ENCODE measurements around the gene SGO2. TPM values are rescaled to one million over a fixed set of nuclear protein-coding genes. Genes with fewer than 3 reads are reported as not detected.

The SGO2 gene
- total and polyA plus RNA-seq, 2 of the 13 experiments (the other 11 are each of a cell fraction or from before 2014, with no cell fraction given): 5.1 to 16.2 TPM

DNA sequence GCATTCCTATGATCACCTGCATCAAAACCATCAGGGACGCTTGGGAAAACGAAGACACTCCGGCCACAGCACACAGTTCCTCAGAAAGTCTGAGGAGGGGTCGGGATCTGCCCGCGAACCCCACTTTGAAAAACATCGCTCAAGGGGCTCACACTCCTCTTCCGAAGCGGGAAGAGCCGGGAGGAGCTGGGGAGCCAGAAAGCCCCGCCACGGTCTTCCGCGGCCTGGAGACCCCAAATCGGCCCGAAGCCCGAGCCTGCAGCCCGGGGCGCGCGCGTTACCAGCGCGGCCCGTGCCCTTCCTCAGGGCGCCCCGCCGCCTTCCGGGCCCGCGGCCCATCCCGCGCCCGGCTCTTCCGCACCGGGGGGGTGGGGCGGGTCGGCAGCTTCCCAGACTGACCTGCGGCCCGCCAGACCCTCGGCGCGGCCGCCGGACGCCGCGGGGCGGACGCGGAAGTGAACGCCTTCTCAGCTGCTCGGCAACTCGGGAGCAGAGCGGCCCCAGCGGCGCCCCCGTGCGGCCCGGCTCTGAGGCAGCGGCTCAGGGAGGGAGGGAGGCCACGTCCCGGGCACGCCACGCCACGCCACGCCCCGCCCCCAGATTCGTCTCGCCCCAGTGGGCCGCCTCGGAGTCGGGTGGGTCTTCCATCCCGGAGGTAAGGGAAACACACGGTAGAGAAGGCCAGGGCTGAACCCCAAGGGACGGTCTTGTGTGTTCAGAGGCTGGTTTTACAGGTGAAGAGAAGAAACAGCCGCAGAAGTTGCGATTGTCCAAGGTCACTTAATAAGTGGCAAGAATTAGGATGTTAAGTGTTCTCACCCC, 16.2 kb upstream of the SGO2 start, which contains the start of gene KCTD18 (continued):
- TF ChIP-seq LRRFIP1 (CRISPR knock-in tag; conservative IDR thresholded peaks at IDR 0.05) (no peak), BCL3 (CRISPR knock-in tag; IDR thresholded peaks at IDR 0.05) (peak; percentile 78; the same call in 1 of the 2 replicates), TBP (CRISPR knock-in tag; IDR thresholded peaks at IDR 0.05) (no peak), MYPOP (CRISPR knock-in tag; IDR thresholded peaks at IDR 0.05) (peak; percentile 84), CAMTA2 (CRISPR knock-in tag; IDR thresholded peaks at IDR 0.05; ENCODE audit: borderline replicate concordance) (no peak), PRDM4 (CRISPR knock-in tag; IDR thresholded peaks at IDR 0.05; ENCODE audit: borderline replicate concordance) (no peak), MYC (CRISPR knock-in tag; IDR thresholded peaks at IDR 0.05; ENCODE audit: borderline replicate concordance) (peak; percentile 79; the same call in 1 of the 2 replicates), ZNF570 (CRISPR knock-in tag; IDR thresholded peaks at IDR 0.05; ENCODE audit: borderline replicate concordance) (peak; percentile 24; the same call in 1 of the 2 replicates), MTA1 (CRISPR knock-in tag; IDR thresholded peaks at IDR 0.05; ENCODE audit: borderline replicate concordance) (peak; percentile 99), KLF12 (CRISPR knock-in tag; IDR thresholded peaks at IDR 0.05; ENCODE audit: borderline replicate concordance) (peak; percentile 50; the same call in 1 of the 2 replicates), ZNF543 (CRISPR knock-in tag; IDR thresholded peaks at IDR 0.05) (peak; percentile 57; the same call in 1 of the 2 replicates), PAX8 (CRISPR knock-in tag; IDR thresholded peaks at IDR 0.05; ENCODE audit: borderline replicate concordance) (no peak)
- TF ChIP-seq, protein P1, sequence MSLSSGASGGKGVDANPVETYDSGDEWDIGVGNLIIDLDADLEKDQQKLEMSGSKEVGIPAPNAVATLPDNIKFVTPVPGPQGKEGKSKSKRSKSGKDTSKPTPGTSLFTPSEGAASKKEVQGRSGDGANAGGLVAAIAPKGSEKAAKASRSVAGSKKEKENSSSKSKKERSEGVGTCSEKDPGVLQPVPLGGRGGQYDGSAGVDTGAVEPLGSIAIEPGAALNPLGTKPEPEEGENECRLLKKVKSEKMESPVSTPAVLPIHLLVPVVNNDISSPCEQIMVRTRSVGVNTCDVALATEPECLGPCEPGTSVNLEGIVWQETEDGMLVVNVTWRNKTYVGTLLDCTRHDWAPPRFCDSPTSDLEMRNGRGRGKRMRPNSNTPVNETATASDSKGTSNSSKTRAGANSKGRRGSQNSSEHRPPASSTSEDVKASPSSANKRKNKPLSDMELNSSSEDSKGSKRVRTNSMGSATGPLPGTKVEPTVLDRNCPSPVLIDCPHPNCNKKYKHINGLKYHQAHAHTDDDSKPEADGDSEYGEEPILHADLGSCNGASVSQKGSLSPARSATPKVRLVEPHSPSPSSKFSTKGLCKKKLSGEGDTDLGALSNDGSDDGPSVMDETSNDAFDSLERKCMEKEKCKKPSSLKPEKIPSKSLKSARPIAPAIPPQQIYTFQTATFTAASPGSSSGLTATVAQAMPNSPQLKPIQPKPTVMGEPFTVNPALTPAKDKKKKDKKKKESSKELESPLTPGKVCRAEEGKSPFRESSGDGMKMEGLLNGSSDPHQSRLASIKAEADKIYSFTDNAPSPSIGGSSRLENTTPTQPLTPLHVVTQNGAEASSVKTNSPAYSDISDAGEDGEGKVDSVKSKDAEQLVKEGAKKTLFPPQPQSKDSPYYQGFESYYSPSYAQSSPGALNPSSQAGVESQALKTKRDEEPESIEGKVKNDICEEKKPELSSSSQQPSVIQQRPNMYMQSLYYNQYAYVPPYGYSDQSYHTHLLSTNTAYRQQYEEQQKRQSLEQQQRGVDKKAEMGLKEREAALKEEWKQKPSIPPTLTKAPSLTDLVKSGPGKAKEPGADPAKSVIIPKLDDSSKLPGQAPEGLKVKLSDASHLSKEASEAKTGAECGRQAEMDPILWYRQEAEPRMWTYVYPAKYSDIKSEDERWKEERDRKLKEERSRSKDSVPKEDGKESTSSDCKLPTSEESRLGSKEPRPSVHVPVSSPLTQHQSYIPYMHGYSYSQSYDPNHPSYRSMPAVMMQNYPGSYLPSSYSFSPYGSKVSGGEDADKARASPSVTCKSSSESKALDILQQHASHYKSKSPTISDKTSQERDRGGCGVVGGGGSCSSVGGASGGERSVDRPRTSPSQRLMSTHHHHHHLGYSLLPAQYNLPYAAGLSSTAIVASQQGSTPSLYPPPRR (CRISPR knock-in tag; IDR thresholded peaks at IDR 0.05; ENCODE audit: borderline replicate concordance): no peak

Measured in HepG2 (cell line).